Esophagus muscularis mucosa (tissue), 4 donors: ENCODE data around the gene MYCT1. TPM values are rescaled to one million over a fixed set of nuclear protein-coding genes. Genes with fewer than 3 reads are reported as not detected.

Experiments used
- DNase-seq: peaks from one replicate; pipeline ENCODE4 v3.0.0-alpha.2; 2017; ENCODE audit errors: extremely low spot score
- H3K27ac ChIP-seq, 4 donors: fragments of 200-600 bp; sonication (generic); replicated peaks in 1 of 4; 1 replicate in 3 of 4; 2 replicates in 1 of 4; pipeline ENCODE4 v1.5.1; 2016 to 2019; ENCODE audit warnings: mild to moderate bottlenecking in 1 of 4
- H3K27me3 ChIP-seq, 4 donors: fragments of 200-600 bp; sonication (generic); one replicate each; pipeline versions ENCODE4 v1.5.1 to v1.6.0; 2016 to 2019
- H3K36me3 ChIP-seq, 4 donors: fragments of 200-600 bp; sonication (generic); one replicate each; pipeline ENCODE4 v1.5.1; 2016 to 2019
- H3K4me1 ChIP-seq, 4 donors: fragments of 200-600 bp; sonication (generic); one replicate each; pipeline ENCODE4 v1.5.1; 2016 to 2019
- H3K4me3 ChIP-seq, 4 donors: fragments of 200-600 bp; sonication (generic); 1 replicate in 2 of 4; 2 replicates in 2 of 4; pipeline ENCODE4 v1.5.1; 2016 to 2019; ENCODE audit warnings: mild to moderate bottlenecking in 4 of 4, moderate library complexity in 1 of 4
- H3K9me3 ChIP-seq, 4 donors: fragments of 200-600 bp; sonication (generic); 1 replicate in 3 of 4; 2 replicates in 1 of 4; pipeline ENCODE4 v1.5.1; 2016 to 2019
- EP300 ChIP-seq: sonication (generic); formaldehyde crosslinking; IDR thresholded peaks from one replicate; pipeline ENCODE4 v1.6.1; 2017; ENCODE audit warnings: antibody characterized with exemption
- POLR2A ChIP-seq: fragments of 450-650 bp; IDR thresholded peaks from one replicate; pipeline ENCODE4 v1.6.1; 2017; ENCODE audit warnings: antibody characterized with exemption, moderate library complexity, mild to moderate bottlenecking, low read depth
- POLR2AphosphoS5 ChIP-seq, 2 donors: sonication (generic); formaldehyde crosslinking; IDR thresholded peaks; one replicate each; pipeline ENCODE4 v1.6.1; 2017; ENCODE audit warnings: antibody characterized with exemption in 2 of 2
- WGBS: methylation state at CpG from one replicate; pipeline ENCODE4 v1.1.5; 2018; 5-methylcytosine and 5-hydroxymethylcytosine counted together
- intact Hi-C: fragments of 100-400 bp; cut with DNase I; formaldehyde crosslinking; loops from one replicate; pipeline ENCODE4 v1.15.1; 2023
- total RNA-seq, 4 donors: library from RNA; depleted of rRNA; stranded (reverse); fragments of >200 nt; gene quantifications; one replicate each; pipeline versions ENCODE4 v1.1.0 to v1.2.1, GENCODE V29; 2016
- TF ChIP-seq, protein P1 (sequence below), 3 experiments: fragments of 200-600 bp in 2 of 3; fragments of 450-650 bp in 1 of 3; sonication (generic) in 2 of 3; IDR thresholded peaks; one replicate each; pipeline ENCODE4 v1.5.1; 2017 to 2019; ENCODE audit warnings: antibody characterized with exemption in 3 of 3, mild to moderate bottlenecking in 2 of 3, moderate library complexity in 1 of 3

Gene MYCT1, protein sequence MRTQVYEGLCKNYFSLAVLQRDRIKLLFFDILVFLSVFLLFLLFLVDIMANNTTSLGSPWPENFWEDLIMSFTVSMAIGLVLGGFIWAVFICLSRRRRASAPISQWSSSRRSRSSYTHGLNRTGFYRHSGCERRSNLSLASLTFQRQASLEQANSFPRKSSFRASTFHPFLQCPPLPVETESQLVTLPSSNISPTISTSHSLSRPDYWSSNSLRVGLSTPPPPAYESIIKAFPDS
- total RNA-seq = 10 to 100 TPM in 2 of 4 donors, 1 to 10 TPM in 2; 7.5 to 13.3 (median 10.6) TPM

DNA sequence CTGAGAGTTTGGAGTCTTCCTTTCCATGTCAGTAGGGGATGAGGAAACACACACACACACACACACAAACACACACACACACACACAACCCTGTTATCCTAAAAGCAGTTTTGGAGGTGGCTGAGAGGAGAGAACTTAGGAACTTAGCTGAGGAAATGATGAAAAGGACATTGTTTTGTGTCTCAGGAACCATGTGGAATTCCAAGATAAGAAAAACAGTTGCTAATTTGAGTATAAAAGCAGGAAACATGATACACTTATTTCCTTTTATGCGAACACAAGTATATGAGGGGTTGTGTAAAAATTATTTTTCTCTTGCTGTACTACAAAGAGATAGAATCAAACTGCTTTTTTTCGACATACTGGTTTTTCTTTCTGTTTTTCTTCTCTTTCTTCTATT is at the start of gene MYCT1:
Gene MYCT1, plus strand, starts transcription at position 264 of the 400 bp plus-strand sequence. Its CDS starts 6 bp downstream, at position 270.
- H3K4me3 ChIP-seq = peak within 1 kb of the TSS; percentile 31 to 42 (median 31)
- DNase-seq = no peak
- intact Hi-C loops = no loop called here
- H3K9me3 ChIP-seq = no peaks in the 10 kb centered on the region
- H3K36me3 ChIP-seq = no peaks in the 10 kb centered on the region
- peak within 1 kb of the TSS in 3 of 4 donors; percentile 21 to 40 (median 22) for H3K27ac ChIP-seq
- H3K27me3 ChIP-seq = no peaks in the 10 kb centered on the region
- H3K4me1 ChIP-seq = peaks cover 0 to 10% (median 2%) of the 10 kb centered on the region in 4 donors
- no peak for TF ChIP-seq EP300
- TF ChIP-seq POLR2AphosphoS5 (IDR thresholded peaks at IDR 0.05) = peak in 1 of 2 donors; percentile 59
- 66% methylated on average over 2 of the region's 2 CpGs for WGBS

DNA sequence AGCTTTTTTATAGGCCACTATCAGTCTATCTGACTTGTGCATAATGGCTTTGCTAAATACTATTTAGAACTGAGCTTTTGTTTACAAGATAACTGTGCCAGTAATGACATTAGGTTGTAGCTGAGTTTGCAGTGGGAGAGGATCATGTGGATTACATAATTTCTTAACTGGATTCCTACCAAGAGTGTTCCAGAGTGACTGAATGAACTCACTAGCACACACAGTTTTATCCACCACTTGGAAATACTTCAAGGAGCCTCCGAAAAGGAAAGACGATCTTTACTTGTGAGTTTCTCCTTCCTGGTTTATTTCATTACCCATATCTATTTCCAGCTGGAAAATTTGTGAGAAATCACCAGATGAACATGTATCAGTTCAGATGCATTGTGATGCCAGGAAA is 49.6 kb upstream of the MYCT1 start:
- DNase-seq = no peak

DNA sequence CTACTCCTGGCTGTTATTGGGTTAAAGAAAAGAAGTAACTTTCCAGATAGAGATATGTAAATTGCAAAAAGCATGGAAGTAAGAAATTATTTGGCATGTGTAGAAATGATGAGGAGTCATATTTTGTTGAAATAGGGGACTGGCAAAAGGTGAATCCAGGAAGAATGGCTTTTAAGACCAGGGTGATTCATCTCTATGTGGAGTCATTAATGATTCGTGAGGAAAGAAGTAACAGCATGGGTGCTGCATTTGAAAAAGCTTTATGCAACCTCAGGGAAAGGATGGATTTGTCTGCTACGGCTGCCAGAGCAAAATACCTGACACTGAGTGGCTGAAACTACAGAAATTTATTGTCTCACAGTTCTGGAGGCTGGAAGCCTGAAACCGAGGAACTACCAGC is 45.7 kb upstream of the MYCT1 start:
- no peak overlapping the region for H3K27ac ChIP-seq
- peaks cover 0 to 17% (median 14%) of the 10 kb centered on the region in 4 donors for H3K4me1 ChIP-seq
- DNase-seq = no peak
- intact Hi-C loops = no loop called here
- H3K27me3 ChIP-seq = no peaks in the 10 kb centered on the region
- H3K9me3 ChIP-seq = no peaks in the 10 kb centered on the region
- no peak overlapping the region for H3K4me3 ChIP-seq
- TF ChIP-seq EP300 (no peak), POLR2A (no peak), POLR2AphosphoS5 (IDR thresholded peaks at IDR 0.05) (no peak)
- TF ChIP-seq, protein P1, sequence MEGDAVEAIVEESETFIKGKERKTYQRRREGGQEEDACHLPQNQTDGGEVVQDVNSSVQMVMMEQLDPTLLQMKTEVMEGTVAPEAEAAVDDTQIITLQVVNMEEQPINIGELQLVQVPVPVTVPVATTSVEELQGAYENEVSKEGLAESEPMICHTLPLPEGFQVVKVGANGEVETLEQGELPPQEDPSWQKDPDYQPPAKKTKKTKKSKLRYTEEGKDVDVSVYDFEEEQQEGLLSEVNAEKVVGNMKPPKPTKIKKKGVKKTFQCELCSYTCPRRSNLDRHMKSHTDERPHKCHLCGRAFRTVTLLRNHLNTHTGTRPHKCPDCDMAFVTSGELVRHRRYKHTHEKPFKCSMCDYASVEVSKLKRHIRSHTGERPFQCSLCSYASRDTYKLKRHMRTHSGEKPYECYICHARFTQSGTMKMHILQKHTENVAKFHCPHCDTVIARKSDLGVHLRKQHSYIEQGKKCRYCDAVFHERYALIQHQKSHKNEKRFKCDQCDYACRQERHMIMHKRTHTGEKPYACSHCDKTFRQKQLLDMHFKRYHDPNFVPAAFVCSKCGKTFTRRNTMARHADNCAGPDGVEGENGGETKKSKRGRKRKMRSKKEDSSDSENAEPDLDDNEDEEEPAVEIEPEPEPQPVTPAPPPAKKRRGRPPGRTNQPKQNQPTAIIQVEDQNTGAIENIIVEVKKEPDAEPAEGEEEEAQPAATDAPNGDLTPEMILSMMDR (IDR thresholded peaks at IDR 0.05) = no peak
- H3K36me3 ChIP-seq = no peaks in the 10 kb centered on the region
- WGBS = 82% methylated on average over 3 of the region's 3 CpGs

More for the DNA sequence above, 49.6 kb upstream of the MYCT1 start:
- no peak overlapping the region for H3K4me3 ChIP-seq
- intact Hi-C loops = loop anchor here (5.0 kb wide), 1 partner anchor 96 kb away; no protein-coding TSS in a partner anchor
- H3K9me3 ChIP-seq = no peaks in the 10 kb centered on the region
- TF ChIP-seq, protein P1 (IDR thresholded peaks at IDR 0.05) = no peak
- no peak for TF ChIP-seq EP300
- no peaks in the 10 kb centered on the region for H3K27me3 ChIP-seq
- no peaks in the 10 kb centered on the region for H3K36me3 ChIP-seq
- peak overlapping the region in 2 of 4 donors; percentile 47 to 48 for H3K27ac ChIP-seq
- WGBS = 52% methylated on average over 2 of the region's 2 CpGs
- peaks cover 0 to 32% (median 27%) of the 10 kb centered on the region in 4 donors for H3K4me1 ChIP-seq

DNA sequence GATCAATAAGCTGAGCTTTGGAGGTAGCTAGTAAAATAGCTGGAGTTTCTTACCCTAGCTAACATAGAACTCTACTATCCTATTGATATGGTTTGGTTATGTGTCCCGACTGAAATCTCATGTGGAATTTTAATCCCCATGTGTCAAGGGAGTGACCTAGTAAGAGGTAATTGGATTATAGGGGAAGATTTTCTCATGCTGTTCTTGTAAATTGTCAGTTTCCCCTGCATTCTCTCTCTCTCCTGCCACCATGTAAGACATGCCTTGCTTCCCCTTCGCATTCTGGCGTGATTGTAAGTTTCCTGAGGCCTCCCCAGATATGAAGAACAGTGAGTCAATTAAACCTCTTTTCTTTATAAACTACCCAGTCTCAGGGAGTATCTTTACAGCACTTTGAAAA is 35.9 kb upstream of the MYCT1 start:
- no peak overlapping the region for H3K27ac ChIP-seq
- no peaks in the 10 kb centered on the region for H3K27me3 ChIP-seq
- no peak for DNase-seq
- WGBS = 91% methylated on average over 3 of the region's 3 CpGs
- TF ChIP-seq EP300 = no peak
- TF ChIP-seq, protein P1 (IDR thresholded peaks at IDR 0.05) = no peak
- no peak for TF ChIP-seq POLR2A
- TF ChIP-seq POLR2AphosphoS5 (IDR thresholded peaks at IDR 0.05) = no peak
- no peaks in the 10 kb centered on the region for H3K9me3 ChIP-seq
- intact Hi-C loops = no loop called here
- H3K4me3 ChIP-seq = no peak overlapping the region
- no peaks in the 10 kb centered on the region for H3K36me3 ChIP-seq
- no peaks in the 10 kb centered on the region for H3K4me1 ChIP-seq

DNA sequence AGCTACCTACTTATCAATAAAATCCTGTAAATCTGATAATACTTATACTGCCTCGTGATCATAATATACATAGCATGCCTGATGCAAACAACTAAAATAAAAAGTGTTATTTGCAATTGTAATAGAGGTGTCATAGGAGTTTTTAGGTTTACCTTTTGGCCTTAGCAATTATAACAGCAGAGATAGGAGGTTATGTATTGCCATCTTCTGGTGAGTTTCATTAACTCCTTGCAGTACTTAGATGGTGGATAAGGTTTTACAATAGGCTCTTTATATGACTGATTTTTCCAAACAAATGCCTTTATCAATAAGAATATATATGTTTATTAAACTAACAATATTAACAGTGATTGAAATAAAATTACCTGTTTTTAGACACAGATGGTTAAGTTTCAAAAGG is 27.8 kb upstream of the MYCT1 start:
- WGBS = 25% methylated on average over 1 of the region's 1 CpG
- Histone ChIP-seq H3K27ac (no peak overlapping the region), H3K9me3 (peaks cover 0 to 6% (median 0%) of the 10 kb centered on the region in 4 donors), H3K27me3 (no peaks in the 10 kb centered on the region), H3K4me3 (no peak overlapping the region), H3K36me3 (no peaks in the 10 kb centered on the region), H3K4me1 (no peaks in the 10 kb centered on the region)
- intact Hi-C loops = loop anchor here (2.0 kb wide), 1 partner anchor 117 kb away; no protein-coding TSS in a partner anchor
- TF ChIP-seq POLR2AphosphoS5 (IDR thresholded peaks at IDR 0.05) (no peak), POLR2A (no peak), EP300 (no peak)
- TF ChIP-seq, protein P1 (IDR thresholded peaks at IDR 0.05) = peak; percentile 46 to 49 (median 48)
- no peak for DNase-seq
